Measurements from ENCODE around the gene GRAMD1A.

The GRAMD1A gene

DNA sequence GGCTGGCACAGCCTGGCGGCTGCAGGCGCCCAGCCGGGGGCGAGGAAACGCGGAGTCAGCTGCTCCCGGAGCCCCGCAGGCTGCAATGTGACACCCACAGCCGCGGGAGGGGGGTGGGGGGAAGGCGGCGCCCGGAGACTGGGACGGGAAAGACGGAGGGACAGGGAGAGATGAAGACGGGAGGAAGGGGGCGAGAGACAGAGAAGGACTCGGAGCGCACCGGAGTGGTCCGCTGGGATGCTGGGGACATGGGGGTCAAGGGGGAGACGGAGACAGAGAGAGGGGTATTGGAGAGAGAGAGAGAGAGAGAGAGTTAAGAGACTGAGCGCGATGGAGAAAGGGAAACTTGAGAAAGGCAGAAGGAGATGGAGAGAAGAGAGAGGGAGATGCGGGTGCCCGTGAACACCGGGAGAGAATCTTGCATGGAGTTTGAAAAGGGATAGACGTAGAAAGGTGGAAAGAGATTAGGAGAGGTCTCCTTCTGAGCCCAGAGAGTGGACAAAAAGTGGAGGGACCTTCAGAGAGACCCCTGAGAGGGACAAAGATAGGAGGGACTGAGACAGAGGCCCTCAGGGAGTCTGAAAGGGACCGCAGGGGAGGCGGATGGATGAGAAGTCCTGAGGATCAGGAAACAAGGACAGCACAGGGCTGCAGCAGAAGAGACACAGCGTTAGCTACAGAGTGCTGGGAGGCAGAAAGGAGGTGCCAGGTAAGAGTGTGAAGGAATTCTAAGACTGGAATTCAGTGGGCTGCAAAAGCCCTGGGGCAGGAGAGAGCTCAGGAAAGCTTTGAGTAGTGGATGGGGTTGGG lies 31.2 kb downstream of the GRAMD1A start:
- Histone ChIP-seq H3K27me3 (ENCODE audit: control insufficient read depth, insufficient read depth, low read length) (peaks cover 32% of the 10 kb centered on the region), H3K9ac (ENCODE audit: low read depth, low read length) (no peak overlapping the region), H3K36me3 (ENCODE audit: control insufficient read depth, insufficient read depth, low read length) (peaks cover 25% of the 10 kb centered on the region), H3K9me3 (ENCODE audit: control insufficient read depth, insufficient read depth, low read length) (no peaks in the 10 kb centered on the region), H3K4me3 (ENCODE audit: low read depth, low read length) (peak overlapping the region; percentile 60), H3K4me1 (ENCODE audit: control insufficient read depth, insufficient read depth, low read length) (peaks cover 2% of the 10 kb centered on the region), H3K27ac (ENCODE audit: low read depth, low read length) (no peak overlapping the region)

DNA sequence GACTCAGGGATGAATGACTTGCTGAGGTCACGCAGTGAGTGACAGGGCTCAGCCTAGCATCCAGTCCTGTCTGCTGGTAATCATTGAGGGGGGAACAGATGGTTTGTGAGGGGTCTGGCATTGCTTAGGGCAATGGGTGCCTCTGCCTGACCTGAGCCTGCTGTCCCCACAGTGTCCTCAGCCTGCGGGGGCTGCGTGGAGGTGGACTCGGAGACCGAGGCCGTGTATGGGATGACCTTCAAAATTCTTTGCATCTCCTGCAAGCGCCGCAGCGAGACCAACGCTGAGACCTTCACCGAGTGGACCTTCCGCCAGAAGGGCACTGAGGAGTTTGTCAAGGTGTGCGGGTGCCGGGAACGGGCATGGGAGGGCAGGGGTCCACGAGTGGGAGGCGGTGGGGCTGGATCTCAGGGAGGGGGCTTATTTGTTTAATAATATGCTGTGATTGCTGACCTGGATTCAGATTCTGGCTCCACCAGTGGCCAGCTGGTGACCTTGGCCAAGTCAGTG lies 32.3 kb downstream of the GRAMD1A start:
- H3K4me3 ChIP-seq (ENCODE audit: low read depth, low read length), result no peak overlapping the region
- H3K27me3 ChIP-seq (ENCODE audit: control insufficient read depth, insufficient read depth, low read length), result peaks cover 32% of the 10 kb centered on the region
- peaks cover 2% of the 10 kb centered on the region for H3K4me1 ChIP-seq (ENCODE audit: control insufficient read depth, insufficient read depth, low read length)
- H3K27ac ChIP-seq (ENCODE audit: low read depth, low read length), result no peak overlapping the region
- peaks cover 14% of the 10 kb centered on the region for H3K36me3 ChIP-seq (ENCODE audit: control insufficient read depth, insufficient read depth, low read length)
- no peaks in the 10 kb centered on the region for H3K9me3 ChIP-seq (ENCODE audit: control insufficient read depth, insufficient read depth, low read length)
- H3K9ac ChIP-seq (ENCODE audit: low read depth, low read length), result no peak overlapping the region

DNA sequence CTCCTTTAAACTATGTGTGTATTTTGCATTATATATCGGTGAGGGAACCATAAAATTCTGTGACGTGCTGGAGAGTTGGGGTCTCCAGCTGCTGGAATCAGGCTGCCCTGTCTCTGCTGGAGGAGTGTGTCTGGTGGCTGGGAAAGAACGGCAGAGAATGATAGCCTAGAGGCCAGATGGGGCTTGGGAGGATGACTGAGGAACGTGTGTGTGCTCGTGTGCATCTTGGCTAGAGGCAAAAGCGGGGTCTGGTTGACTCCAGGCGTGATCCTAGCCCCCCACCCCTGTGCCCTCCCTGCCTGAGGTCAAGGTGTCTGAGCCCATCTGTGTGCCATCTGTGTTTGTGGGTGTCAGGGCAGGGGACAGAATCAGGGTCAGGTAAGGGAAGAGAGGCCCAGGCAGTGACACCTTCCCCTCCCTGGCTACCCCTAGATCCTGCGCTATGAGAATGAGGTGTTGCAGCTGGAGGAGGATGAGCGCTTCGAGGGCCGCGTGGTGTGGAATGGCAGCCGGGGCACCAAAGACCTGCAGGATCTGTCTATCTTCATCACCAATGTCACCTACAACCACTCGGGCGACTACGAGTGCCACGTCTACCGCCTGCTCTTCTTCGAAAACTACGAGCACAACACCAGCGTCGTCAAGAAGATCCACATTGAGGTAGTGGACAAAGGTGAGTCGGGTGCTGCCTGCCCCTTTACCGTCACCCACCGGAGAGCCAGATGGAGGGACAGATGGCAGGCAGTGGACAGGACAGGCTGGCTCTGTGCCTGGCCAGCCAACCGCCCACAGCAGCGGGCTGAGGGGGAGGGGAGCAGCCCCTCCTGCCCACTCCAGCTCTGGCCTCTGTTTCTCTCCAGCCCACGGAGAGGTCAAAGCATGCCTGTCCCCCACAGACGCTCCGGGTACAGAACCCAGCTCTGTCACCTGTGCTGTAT lies 33.2 kb downstream of the GRAMD1A start:
- Histone ChIP-seq H3K27ac (ENCODE audit: low read depth, low read length) (no peak overlapping the region), H3K4me1 (ENCODE audit: control insufficient read depth, insufficient read depth, low read length) (peaks cover 2% of the 10 kb centered on the region), H3K9ac (ENCODE audit: low read depth, low read length) (no peak overlapping the region), H3K27me3 (ENCODE audit: control insufficient read depth, insufficient read depth, low read length) (peaks cover 32% of the 10 kb centered on the region), H3K9me3 (ENCODE audit: control insufficient read depth, insufficient read depth, low read length) (no peaks in the 10 kb centered on the region), H3K4me3 (ENCODE audit: low read depth, low read length) (no peak overlapping the region), H3K36me3 (ENCODE audit: control insufficient read depth, insufficient read depth, low read length) (peaks cover 5% of the 10 kb centered on the region; the same call in 1 of the 2 replicates)

GRCh38 chr19:35034005-35034502 lies 33.9 kb downstream of the GRAMD1A start:
- H3K4me1 ChIP-seq (ENCODE audit: control insufficient read depth, insufficient read depth, low read length), result peaks cover 3% of the 10 kb centered on the region
- H3K4me3 ChIP-seq (ENCODE audit: low read depth, low read length), result no peak overlapping the region
- H3K36me3 ChIP-seq (ENCODE audit: control insufficient read depth, insufficient read depth, low read length), result 0 out of 2 replicates have a peak, but pooled peaks cover 4% of the 10 kb centered on the region
- H3K27ac ChIP-seq (ENCODE audit: low read depth, low read length), result no peak overlapping the region
- H3K9me3 ChIP-seq (ENCODE audit: control insufficient read depth, insufficient read depth, low read length), result no peaks in the 10 kb centered on the region
- H3K9ac ChIP-seq (ENCODE audit: low read depth, low read length), result no peak overlapping the region
- H3K27me3 ChIP-seq (ENCODE audit: control insufficient read depth, insufficient read depth, low read length), result peaks cover 32% of the 10 kb centered on the region

GRCh38 chr19:35034588-35035382 lies 34.7 kb downstream of the GRAMD1A start:
- 0 out of 2 replicates have a peak, but pooled peaks cover 4% of the 10 kb centered on the region for H3K36me3 ChIP-seq (ENCODE audit: control insufficient read depth, insufficient read depth, low read length)
- peaks cover 8% of the 10 kb centered on the region for H3K4me1 ChIP-seq (ENCODE audit: control insufficient read depth, insufficient read depth, low read length)
- H3K9me3 ChIP-seq (ENCODE audit: control insufficient read depth, insufficient read depth, low read length), result no peaks in the 10 kb centered on the region
- H3K4me3 ChIP-seq (ENCODE audit: low read depth, low read length), result no peak overlapping the region
- peaks cover 29% of the 10 kb centered on the region for H3K27me3 ChIP-seq (ENCODE audit: control insufficient read depth, insufficient read depth, low read length)
- H3K27ac ChIP-seq (ENCODE audit: low read depth, low read length), result no peak overlapping the region
- H3K9ac ChIP-seq (ENCODE audit: low read depth, low read length), result no peak overlapping the region

GRCh38 chr19:35037716-35038622 lies 37.8 kb downstream of the GRAMD1A start:
- Histone ChIP-seq H3K9ac (ENCODE audit: low read depth, low read length) (no peak overlapping the region), H3K4me3 (ENCODE audit: low read depth, low read length) (no peak overlapping the region), H3K9me3 (ENCODE audit: control insufficient read depth, insufficient read depth, low read length) (no peaks in the 10 kb centered on the region), H3K4me1 (ENCODE audit: control insufficient read depth, insufficient read depth, low read length) (peaks cover 22% of the 10 kb centered on the region), H3K27ac (ENCODE audit: low read depth, low read length) (no peak overlapping the region), H3K27me3 (ENCODE audit: control insufficient read depth, insufficient read depth, low read length) (peaks cover 4% of the 10 kb centered on the region), H3K36me3 (ENCODE audit: control insufficient read depth, insufficient read depth, low read length) (0 out of 2 replicates have a peak, but pooled peaks cover 4% of the 10 kb centered on the region)

- Histone ChIP-seq H3K9ac (ENCODE audit: low read depth, low read length) (no peak overlapping the region), H3K27ac (ENCODE audit: low read depth, low read length) (no peak overlapping the region), H3K4me3 (ENCODE audit: low read depth, low read length) (no peak overlapping the region), H3K27me3 (ENCODE audit: control insufficient read depth, insufficient read depth, low read length) (no peaks in the 10 kb centered on the region), H3K4me1 (ENCODE audit: control insufficient read depth, insufficient read depth, low read length) (peaks cover 22% of the 10 kb centered on the region), H3K9me3 (ENCODE audit: control insufficient read depth, insufficient read depth, low read length) (no peaks in the 10 kb centered on the region), H3K36me3 (ENCODE audit: control insufficient read depth, insufficient read depth, low read length) (0 out of 2 replicates have a peak, but pooled peaks cover 4% of the 10 kb centered on the region)
Measured at GRCh38 chr19:35038623-35039512, 38.7 kb downstream of the GRAMD1A start.

DNA sequence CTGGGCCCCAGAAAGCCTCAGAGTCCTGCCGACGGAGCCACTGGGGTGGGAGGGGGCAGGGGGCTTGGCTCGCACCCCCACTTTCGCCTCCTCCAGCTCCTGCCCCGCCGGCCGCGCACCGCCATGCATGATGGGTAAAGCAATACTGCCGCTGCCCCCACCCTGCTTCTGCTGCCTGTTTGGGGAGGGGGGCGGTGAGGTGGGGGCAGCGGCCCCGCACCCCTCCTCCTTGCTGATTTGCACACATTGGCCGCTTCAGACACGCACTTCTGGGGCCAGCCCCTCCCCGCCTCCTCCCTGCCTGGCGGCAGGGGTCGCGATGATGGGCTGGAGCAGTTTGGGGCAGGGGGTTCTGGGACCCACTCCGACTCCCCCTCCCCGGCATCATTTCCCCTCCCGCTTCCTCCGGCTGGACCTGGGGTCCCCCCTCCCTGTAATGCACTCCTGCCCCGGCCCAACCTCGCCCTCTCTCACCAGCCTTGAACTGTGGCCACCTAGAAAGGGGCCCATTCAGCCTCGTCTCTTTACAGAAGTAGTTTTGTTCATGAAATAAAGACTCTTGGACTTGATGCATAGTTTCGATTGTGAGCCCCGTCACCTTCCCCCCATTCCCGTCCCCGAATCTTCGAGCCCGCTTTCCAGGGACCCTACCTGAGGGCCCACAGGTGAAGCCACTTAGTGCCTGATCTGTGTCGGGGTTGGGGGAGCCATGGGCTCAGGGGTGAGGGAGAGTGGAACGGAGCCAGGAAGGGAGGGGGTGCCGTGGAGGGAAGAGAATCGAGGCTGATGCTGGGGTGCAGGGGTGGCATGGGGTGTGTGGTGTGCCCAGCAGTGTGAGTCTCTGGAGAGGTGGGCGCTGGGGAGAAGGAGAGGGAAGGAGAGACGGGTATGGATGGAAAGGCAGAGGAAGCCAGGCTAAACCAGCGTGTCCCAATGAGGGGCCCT lies 40.0 kb downstream of the GRAMD1A start:
- H3K9ac ChIP-seq (ENCODE audit: low read depth, low read length), result peak overlapping the region; percentile 1; the same call in 1 of the 2 replicates
- H3K4me3 ChIP-seq (ENCODE audit: low read depth, low read length), result peak overlapping the region; percentile 48; the same call in 1 of the 2 replicates
- no peak overlapping the region for H3K27ac ChIP-seq (ENCODE audit: low read depth, low read length)
- peaks cover 22% of the 10 kb centered on the region for H3K4me1 ChIP-seq (ENCODE audit: control insufficient read depth, insufficient read depth, low read length)
- H3K36me3 ChIP-seq (ENCODE audit: control insufficient read depth, insufficient read depth, low read length), result no peaks in the 10 kb centered on the region
- H3K27me3 ChIP-seq (ENCODE audit: control insufficient read depth, insufficient read depth, low read length), result no peaks in the 10 kb centered on the region
- no peaks in the 10 kb centered on the region for H3K9me3 ChIP-seq (ENCODE audit: control insufficient read depth, insufficient read depth, low read length)

All from HUES48 (cell line).